HG03575 (cell line): Measurements from ENCODE around the gene MED13L.

Source experiments
- ATAC-seq: cut with Tn5 transposase; IDR thresholded peaks from one replicate; pipeline ENCODE4 v1.9.1; 2021; ENCODE audit not compliant: unreplicated experiment, insufficient number of reproducible peaks, low FRiP score; ENCODE audit errors: extremely low read depth

Gene MED13L

DNA sequence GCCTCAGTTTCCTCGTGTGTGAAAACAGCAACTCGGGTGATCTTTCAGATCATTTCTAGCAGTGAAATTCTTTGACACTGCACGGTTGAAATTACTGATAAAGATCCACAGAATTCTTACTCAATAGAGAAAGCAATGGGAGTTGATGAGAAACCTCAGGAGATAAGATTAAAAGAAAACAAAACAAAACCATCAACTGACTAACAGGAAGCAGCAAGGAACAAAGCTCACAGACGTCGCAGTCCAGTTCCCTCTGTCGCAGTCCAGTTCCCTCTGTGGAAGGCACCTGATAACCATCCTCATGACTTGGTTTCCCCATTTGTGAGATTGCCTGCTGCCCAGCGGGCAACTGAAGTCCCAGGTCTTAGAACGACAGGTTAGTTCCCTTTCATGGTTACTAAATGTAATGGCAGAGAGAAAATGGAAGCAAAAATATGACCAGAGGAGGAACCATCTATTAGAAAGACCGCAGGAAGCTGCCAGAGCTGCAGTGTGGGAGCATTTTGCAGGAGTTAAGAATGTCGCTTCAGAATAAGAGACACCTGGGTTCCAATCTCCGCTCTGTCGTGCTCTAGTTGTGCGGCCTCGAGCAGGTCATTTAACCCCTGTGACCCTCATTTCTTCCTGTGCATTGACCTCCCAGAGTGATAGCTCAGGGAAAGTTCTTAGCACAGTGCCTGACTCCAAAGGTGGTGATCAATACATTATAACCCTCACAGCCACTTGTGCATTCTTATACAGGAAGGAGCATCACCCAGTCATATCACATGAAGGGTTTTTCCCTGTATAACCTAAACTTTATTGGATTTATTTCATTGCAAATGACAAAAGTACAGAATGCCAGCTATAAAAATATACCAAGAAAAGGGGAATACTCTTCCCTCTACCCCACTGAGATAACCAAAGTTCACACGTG, 5.1 kb upstream of the MED13L start:
- no peak for ATAC-seq

DNA sequence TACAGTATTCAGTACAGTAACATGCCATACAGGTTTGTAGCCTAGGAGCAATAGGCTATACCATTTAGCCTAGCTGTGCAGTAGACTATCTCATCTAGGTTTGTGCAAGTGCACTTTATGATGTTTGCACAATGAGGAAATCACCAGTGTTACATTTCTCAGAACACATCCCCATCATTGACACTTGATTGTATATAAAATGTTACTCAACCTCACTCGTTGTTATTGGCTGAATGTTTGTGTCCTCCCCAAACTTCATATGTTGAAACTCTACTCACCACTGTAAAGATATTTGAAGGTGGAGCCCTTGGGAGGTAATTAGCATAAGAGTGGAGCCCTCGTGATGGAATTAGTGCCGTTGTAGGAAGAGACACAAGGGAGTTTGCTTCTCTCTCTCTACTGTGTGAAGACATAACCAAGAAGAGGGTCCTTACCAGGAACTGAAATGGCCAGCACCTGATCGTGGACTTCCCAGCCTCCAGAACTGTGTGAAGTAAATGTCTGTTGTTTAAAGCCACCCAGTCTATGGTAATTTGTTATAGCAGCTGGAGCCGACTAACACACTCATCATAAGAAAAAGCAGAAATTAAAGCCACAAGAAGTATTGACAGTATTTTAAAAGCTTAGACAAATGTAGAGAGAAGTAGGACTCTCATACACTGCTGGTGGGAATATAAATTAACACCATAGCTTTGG, 3.2 kb upstream of the MED13L start:
- ATAC-seq = no peak

DNA sequence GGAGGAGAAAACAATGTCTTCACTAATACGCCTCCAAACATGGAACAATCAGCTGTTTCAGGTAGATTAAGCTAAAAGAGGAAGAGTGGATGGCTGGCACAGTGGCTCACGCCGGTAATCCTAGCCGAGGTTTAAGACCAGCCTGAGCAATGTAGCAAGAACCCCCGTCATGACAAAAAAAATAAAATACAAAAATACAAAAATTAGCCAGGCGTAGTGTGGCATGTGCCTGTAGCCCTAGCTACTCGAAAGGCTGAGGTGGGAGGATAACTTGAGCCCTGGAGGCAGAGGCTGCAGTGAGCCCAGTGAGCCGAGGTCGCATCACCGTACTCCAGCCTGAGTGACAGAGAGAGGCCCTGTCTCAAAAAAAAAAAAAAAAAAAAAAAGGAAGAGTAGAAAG, 1.2 kb upstream of the MED13L start:
- no peak for ATAC-seq

DNA sequence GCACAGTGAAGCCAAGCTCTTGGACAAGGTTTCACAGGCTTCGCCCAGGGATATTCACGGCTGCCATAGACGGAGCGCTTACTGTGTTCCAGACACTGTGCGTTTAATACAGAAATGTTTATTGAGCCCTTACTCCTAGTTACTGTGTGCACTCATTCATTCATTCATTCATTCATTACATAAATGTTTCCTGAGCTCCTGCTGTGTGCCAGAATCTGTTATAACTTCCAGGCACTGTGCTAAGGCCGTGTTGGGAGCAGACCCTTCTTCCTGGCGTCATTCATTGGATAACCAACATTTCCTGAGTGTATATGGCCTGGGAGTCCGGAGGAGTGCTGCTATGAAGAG, 760 bp upstream of the MED13L start:
- ATAC-seq = no peak

DNA sequence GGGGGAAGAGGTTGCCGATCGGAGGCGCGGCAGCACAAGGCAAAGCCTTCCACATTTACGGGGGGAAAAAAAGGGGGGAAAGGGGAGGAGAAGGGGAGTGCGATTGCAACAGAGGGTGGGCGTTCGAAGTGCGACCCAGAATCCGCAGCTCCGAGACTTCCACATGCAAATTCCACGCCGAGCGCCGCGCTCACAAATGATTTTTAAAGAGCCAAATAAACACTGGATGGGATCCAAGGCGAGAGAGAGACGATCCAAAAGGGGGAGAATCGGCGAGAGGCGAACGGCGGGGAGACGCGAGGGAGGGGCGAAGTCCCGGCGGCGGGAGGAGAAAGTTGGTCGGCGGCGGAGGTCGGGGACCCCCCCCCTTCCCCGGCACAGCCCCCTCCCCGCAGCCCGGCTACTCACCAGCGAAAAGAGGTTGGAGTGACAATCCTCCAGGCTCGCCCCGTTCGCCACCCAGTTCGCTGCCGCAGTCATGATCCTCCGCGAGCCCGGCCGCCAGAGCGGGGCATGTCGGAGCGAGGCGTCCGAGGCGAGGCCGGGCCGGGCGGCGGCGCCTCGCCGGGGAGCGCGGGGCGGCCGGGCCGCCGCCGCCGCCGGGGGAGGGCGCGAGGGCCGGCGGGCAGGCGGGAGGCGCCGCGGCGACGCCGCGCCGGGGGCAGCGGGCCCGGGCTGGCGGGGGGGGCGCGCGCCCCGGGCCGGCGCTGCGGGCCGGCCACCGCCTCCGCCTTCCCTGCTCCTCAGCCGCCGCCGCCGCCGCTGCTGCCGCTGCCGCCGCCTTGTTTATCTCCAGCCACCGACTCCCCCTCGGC, 634 bp downstream of the MED13L start:
- ATAC-seq = no peak

DNA sequence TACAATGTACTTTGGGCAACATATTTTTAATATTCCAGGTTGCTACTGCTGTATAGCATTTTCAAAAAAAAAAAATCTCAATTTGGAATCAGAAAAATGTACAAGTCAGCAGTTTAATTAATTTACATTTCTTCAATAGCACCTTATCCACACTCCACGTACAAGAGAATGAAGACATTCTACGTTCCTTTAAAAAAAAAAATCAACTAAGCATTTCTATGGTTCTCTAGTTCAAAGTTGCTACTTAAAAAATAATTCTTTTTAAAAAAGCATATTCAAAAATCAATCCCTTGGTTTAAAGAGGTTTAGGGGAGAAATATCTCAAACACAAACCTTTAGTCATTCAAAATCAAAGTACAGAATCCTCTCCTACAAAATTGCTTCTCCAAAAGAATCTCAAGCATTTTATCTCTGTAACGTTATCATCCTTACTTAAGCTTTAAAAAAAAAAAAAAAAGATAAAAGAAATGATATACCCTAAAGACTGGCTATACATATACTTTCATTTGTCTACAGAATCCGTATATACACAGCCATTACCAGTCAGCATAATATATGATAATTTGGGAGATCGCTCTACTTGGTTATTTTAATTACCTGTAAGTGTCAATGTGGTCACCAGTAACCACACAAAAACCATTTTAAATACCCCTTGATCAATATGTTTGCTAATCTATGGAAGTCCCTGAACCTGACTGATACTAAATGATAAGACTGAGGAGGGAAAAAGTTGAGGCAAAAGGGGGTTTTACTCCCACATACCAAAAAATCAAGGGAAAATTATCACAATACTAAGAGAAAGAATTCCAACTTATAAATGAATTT, 2.7 kb downstream of the MED13L start:
- ATAC-seq = no peak

DNA sequence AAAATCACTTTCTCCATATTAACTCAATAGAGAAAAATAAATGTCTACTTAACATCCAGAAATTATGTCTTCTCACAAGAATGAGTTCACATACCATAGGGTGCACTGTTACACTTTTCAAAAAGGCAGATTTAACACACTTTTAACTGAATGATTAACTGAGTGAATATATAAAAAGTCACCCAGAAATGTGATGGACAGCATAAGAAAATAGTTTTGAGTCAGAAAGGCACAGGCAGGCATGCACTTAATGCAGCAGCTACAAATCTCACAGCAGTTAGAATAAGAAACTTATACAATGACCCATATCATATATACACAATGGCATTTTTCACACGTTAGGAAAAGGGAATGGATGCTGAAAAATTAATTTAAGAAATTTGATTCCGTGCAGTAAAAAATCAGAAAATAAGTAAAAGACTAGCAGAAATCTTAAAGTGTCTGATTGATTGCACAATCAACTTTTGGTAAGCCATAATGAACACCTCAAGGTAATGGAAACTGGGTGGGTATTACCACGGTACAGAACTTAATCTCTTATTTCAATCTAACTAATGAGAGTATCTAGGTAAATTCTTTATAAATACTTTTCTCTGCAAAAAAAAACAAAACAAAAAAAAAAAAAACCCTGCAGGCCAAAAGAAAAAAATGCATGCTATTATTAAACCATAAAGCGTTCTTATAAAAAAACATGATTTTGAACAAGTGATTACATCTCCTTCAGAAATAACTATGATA, 3.5 kb downstream of the MED13L start:
- ATAC-seq = no peak

DNA sequence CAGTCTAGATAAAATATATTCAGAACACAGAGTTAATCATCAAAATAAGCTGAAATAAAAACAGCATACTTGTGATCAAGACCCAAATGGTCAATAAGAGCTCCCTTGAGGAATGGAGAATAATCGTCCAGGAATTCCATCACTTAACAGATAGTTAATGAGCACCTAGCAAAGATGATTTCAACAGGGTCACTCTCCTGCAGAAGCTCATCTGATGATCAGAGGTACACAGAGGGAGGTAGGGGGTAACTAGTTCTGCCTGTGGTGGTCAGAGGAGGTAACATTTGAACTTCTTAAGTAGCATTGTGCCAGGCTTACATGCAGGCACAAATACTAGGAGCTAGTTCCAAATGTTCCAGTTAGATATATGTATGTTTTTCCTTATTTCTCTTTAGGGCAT, 9.5 kb downstream of the MED13L start:
- no peak for ATAC-seq

DNA sequence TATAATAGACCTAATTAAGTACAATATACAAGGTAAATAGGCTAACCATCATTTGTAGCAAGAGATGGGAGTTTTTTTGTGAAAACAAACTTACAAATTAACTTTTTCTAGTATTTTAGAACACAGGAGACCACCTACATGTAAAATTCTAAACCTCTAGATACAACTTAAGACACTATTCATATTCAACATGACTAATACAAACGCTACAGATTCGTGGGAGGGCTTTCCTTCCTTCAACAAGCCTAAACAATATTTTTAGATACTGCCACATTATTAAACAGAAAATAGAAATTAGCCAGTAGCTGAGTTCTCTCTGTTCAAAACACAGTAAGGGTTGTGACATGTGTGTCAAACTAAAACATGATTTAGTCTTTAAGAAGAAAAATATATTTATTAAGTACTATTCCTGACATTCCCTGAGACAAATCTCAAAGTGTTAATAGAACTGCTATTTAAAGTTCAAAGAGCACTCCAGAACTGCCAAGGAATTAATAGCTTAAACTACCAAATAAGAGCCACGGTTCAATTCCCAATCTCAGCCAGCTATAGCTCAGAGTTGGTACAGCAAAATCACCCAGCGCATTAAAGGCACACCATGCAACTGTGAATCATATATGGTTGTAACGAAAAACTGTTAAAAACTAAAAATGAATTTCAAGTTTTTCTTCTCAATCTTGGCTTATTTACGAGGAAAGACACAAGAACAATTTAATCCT, 10.7 kb downstream of the MED13L start:
- ATAC-seq = no peak

DNA sequence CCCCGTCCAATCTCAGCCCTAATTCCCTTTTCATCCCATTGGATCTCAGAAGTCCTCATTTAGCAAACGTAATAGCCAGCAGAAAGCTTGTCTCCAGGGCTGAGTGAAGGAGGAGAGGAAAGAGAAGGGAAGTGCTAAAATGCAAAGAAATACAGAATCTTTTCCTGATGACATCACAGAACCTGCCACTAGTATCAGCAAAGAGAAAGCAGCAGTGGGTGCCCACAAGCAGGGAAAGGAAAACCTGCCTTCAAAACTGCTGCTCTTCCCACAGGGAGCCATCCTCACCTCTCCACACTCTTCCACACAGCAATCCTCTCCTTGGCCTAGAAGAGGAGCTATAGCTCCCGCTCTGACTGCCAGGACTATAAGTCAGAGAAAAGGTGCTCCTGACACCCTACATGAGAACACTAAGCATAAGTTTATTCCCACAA, 11.3 kb downstream of the MED13L start:
- ATAC-seq = no peak

DNA sequence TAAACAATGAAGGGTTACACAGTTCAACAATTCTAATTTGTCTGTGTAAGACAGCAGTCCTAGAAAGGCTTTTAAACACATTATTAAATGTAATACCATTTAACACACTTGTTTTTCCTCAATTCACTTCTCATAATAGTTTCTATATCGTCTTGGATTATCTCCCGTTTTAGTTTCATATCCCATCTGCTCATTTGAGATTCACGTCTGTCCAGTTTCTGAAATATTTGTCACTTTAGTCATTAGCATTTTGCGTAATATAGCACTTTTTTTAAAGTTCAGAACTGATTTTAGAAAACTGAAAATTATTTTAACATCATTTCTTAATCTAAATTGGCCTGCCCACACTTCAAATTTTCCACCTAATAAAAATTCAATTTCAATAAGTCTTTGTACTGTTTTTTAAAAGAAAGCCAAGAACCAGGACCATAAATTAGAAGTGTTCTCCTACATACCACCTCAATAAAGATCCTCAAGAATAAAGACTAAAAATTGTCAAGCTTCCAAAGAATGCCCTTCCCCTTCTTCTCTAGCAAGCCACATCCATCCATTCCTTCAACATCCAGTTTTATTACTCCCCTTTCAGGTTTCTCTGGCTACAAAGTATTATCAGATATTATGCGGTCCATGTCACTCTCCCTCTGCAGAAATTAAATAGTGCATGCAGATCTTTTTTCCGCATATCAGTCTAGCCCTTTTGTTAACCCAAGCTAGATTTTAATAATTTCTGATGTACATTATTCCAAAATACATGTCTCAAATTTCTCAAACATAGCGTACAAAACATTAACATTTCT, 11.9 kb downstream of the MED13L start:
- no peak for ATAC-seq

DNA sequence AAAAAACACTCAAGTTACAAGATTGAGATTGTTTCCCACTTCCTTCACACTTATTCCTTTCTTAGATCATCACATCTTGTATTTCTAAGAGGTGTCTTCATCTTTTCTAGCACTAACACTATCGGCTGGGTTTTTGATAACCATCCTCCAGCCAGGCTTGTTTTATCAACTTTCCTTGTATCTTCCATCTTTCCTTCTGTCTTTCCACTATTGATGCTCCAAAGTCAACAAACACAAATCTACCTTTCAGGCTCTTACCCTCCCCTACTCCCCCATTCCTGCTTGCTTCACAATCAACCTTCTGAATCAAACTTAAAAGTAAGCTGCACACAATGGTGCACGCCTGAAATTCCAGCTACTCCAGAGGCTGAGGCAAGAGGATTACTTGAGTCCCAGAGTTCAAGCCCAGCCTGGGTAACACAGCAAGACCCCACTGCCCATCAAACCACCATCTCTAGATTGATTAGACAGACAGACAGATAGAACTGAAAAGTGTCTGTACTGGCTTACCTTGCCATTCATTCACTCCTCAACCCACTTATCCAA, 12.9 kb downstream of the MED13L start:
- no peak for ATAC-seq

DNA sequence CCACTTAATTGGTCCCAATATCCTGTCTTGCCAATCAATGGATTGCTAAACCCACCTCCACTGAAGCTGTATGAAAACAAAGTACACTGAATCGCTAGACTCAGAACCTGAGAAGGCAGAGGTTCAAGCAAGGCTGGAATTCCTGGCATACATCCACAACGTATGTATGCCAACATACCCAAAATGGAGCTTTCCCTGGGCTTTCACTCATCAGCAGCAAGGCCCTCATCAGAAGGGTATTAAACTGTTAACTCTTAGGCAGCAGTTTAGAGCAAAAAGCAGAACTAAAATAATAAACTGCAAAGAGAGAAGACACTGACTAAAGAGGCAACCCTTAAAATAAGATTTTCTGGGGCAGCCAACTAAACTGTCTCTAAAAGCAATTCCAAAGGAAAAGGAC, 13.6 kb downstream of the MED13L start:
- no peak for ATAC-seq

DNA sequence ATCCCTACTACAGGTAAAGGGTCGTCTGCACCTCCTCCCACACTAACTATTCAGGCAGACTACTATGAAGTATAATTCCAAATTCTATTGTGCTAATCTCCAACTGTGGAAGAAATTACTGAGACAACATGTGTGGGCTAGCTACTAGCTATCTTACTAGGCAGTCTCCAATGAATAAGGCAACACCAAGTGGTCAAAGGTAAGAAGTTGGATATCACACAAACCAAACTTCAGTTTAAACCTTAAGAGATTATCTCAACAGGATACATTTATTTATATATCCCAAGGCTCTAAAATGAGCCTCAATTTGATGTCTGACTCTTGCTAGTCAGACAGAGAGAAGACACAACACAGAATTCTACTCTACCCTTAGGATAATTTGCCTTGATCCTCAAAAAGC, 14.1 kb downstream of the MED13L start:
- ATAC-seq = no peak

DNA sequence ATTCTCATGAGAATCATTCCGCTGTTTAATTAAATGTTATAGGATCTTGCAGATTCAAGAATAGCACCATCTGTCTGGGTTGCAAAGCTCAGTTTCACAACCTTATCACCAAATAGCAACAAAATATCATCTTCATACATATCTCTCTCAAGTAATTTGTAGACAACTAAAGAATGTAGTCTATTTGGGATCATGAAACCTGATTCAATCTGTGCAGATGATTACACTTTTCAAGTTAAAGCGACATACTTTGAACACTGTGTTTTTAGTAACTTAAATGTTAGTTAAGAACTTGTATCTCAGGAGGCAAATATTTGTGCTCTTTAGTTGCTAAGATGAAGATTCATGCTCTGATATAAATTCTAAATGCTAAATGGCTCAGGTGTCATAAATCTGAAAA, 14.8 kb downstream of the MED13L start:
- ATAC-seq = no peak

DNA sequence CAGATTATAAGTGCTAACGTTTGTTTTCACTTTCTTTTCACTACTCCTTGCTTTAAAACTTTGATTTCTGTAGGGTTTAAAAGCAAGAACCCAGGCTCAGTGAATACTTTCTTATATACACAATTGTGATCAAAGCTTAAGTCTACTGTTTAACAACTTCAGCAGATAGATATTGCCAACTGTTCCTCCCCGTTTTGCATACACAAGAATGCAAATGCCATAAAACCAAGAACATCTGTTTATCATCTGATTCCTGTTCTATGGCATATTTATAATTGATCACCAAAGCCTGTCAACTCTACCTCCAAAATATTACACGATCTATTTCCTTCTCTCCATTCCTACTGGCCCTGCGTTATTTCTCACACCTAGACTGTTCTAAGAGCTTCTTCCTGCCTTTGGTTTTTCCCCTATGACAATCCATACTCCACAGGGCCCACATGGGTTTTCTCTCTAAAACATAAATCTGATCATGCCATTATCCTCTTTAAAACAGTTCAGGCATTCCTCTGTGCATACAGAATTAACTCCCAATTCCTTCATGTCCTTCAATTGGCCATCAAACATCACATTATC, 15.9 kb downstream of the MED13L start:
- ATAC-seq = no peak
